Measurements from ENCODE around the gene MYO10.
"Not testable (repeated sequence)": the region's sequence is repeated elsewhere in the genome, so short reads cannot be mapped to it uniquely, and the experiment has no call there.

The MYO10 gene

DNA sequence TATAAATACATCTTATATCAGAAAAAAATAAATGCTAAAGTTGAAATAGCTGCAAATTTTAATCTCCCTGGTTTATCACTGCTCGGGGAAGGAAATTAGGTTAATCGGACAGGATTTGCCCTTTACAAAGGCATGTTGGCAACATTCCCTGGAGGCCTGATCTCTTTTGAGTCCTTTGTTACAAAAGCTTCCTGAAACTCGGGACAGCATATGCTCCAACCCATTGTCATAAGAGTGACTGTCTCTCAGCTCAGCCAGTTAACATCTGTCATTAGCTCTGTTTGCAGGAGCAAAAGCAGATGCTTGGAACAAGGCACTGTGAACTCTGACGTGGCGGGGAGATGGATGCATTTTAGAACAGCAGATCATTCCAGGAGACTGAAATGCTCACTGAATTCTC, 80.6 kb downstream of the MYO10 start:
- DNase-seq, result peak; percentile 43

GRCh38 chr5:16854351-16854750, 81.7 kb downstream of the MYO10 start:
- DNase-seq, result no peak

GRCh38 chr5:16853518-16853917, 82.6 kb downstream of the MYO10 start:
- DNase-seq, result no peak

DNA sequence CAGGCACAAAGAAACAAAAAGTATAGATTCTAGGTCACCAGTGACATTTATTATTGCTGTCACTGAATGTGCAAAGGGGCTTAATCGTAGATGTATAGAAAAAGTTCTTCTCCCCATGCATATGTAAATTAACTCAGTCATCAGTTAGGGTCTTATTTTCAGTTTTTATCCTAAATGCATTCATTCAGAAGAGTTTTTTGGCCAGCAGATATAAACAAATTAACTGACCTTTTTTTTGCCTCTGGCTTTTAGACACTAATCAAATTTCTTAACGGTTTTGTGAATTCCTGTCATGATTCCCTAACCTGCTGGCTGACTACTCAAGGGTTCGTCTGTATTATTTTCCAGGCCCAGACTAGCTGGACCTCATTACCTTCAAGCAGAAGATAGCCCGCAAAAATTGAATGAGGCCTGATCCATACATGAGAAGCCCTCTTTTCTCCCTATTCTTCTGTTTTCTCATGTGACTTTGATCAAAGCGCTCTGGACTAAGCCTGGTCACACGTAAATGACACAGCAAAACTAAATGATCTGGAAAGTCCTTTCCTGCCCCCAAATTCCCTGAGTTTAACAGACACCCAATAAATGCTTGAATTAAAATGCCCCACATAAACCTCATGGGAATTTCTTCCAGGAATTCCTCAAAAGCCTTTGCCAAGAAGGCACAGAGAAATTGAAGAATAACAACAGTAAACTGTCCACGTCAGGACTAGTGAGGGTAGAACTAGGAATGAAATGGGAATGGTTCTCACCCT, 83.7 kb downstream of the MYO10 start:
- DNase-seq, result no peak

- no peak for DNase-seq
Observed at GRCh38 chr5:16849775-16850174, 86.3 kb downstream of the MYO10 start.

DNA sequence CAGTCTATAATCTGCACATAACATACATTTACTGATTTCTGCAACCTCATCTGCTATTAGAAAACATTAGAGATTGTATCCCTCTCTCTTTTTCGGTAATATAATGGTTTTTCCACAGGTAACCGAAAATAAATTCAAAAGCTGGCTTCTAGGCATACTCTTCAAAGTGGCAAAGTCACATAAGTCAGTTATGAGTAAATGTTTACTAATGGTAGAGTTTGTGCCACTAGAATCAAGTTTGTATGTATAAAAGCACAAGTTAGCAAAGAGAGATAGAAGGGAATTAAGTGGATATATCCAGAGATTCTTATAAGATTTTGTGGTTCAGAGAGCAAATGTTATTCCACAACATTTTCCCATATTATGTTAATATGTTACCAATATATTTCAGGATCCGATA, 86.9 kb downstream of the MYO10 start:
- no peak for DNase-seq

- DNase-seq, result no peak
Observed at GRCh38 chr5:16844952-16845351, 91.1 kb downstream of the MYO10 start.

GRCh38 chr5:16842896-16843295, 93.2 kb downstream of the MYO10 start:
- peak; percentile 65 for DNase-seq

- no peak for DNase-seq
Observed at GRCh38 chr5:16841416-16841815, 94.7 kb downstream of the MYO10 start.

GRCh38 chr5:16837305-16837704, 98.8 kb downstream of the MYO10 start:
- DNase-seq, result no peak

DNA sequence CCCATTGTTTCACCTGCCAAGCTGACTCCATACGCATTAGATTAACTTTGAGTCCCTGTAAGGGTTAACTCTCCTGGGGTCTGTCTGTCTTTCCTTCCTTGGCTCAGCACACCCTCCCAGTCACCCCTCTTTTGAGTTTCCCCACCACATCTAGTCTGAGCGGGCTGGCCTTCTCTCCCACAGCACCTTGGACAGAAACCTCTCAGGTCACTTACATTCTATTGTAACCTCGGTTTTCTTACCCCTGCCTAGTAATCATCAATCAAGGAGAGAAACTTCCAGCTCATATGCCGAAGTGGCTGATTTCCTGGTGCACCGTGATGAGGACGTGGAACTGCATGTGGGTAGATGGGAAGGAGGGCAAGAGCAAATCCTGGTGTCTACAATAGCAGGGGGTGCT, 102.1 kb downstream of the MYO10 start:
- no peak for DNase-seq

- not testable (repeated sequence) for DNase-seq
Observed at GRCh38 chr5:16831326-16831725, 104.8 kb downstream of the MYO10 start.

DNA sequence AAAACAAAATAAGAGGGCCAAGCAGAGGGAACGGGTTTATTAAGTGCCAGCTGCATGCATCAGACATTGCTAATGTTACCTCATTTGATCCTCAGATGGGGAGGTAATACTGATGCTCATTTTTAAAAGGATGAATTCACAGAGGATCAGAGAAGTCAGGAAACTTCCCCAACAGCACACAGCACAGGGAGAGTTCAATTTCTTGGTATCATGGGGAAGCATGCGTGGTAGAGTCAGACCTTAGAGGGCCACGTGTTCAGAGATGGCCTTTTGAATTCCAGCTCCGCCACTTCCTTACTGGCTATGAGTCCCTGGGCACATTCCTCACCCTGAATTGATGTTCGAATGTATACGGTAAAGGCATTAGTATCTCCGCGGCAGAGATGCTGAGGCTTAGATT, 108.3 kb downstream of the MYO10 start:
- no peak for DNase-seq

DNA sequence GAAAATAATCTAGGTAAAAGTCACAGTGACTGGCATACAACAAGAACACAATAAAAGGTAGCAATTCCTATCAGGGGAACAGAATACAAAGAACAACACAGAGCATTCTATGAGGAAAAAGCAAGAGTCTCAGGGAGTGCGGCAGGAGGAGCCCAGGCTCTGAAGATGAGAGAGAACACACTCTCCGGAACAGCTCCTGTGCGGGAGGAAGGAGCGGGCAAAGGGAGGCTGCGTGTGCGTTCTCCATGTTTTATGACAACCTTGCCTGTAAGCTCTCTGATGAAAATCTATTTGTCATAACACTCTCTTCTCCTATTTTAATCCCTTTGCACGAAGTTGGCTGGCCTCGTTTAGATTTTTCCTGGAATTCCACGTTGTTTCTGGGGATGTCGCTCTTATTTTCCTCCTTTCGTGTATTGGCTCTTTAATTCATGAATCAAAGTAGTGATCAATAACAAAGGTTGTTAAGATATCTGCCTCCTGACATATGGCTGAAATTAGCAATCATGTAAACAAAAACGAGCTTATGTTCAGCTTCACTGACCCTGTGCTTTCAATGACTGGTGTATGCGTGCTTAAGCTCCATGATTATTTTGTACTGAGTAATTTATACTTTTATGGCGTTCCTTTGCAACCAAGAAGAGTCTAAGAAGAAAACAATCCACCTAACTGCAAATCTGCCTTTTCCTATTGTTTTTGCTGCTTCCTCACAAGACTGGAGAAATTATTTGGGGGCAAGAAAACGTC, 109.5 kb downstream of the MYO10 start:
- DNase-seq, result no peak

- DNase-seq, result peak; percentile 88
Observed at GRCh38 chr5:16819522-16820167, 116.4 kb downstream of the MYO10 start.

- DNase-seq, result no peak
Observed at GRCh38 chr5:16815432-16815831, 120.7 kb downstream of the MYO10 start.

- peak; percentile 62 for DNase-seq
Observed at GRCh38 chr5:16812911-16813310, 123.2 kb downstream of the MYO10 start.

- no peak for DNase-seq
Observed at GRCh38 chr5:16812448-16812847, 123.6 kb downstream of the MYO10 start.

GRCh38 chr5:16810208-16810854, 125.8 kb downstream of the MYO10 start:
- DNase-seq, result no peak

- DNase-seq, result peak; percentile 87
Observed at GRCh38 chr5:16809395-16810207, 126.5 kb downstream of the MYO10 start.

GRCh38 chr5:16809010-16809394, 127.1 kb downstream of the MYO10 start:
- peak; percentile 17 for DNase-seq

DNA sequence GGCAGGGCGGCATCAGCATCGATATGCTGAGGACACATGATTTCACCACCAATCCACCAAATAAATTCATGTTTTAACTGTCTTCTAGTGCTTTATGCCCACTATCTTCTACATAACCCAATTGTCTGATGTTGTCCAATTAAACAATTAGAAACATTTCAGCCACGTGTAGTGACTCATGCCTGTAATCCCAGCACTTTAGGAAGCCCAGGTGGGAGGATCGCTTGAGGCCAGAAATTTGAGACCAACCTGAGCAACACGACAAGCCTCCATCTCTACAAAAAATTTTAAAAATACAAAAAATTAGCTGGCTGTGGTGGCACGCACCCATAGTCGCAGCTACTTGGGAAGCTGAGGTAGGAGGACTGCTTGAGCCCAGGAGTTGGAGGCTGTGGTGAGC, 128.1 kb downstream of the MYO10 start:
- DNase-seq, result no peak

DNA sequence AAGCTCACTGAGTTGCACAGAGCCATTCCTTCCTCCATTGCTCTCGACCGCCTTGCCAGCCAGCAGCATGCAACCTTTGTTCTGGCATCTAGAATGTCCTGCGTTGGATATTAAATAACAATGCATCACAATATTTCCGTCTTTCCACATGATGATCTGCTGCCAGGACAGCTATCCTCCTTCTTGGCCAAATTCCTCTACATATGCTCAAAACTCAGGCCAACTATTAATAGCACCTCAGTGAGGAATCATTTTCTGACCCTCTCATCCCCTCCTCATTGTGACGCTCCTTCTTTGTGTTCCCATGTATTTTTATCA, 128.6 kb downstream of the MYO10 start:
- DNase-seq, result peak; percentile 19
